ENCODE measurements around the gene DAPK1. TPM values are rescaled to one million over a fixed set of nuclear protein-coding genes. Genes with fewer than 3 reads are reported as not detected.

DAPK1 gene
- total RNA-seq, 2 experiments from 2014 or later, result 3.9 to 5.6 TPM

DNA sequence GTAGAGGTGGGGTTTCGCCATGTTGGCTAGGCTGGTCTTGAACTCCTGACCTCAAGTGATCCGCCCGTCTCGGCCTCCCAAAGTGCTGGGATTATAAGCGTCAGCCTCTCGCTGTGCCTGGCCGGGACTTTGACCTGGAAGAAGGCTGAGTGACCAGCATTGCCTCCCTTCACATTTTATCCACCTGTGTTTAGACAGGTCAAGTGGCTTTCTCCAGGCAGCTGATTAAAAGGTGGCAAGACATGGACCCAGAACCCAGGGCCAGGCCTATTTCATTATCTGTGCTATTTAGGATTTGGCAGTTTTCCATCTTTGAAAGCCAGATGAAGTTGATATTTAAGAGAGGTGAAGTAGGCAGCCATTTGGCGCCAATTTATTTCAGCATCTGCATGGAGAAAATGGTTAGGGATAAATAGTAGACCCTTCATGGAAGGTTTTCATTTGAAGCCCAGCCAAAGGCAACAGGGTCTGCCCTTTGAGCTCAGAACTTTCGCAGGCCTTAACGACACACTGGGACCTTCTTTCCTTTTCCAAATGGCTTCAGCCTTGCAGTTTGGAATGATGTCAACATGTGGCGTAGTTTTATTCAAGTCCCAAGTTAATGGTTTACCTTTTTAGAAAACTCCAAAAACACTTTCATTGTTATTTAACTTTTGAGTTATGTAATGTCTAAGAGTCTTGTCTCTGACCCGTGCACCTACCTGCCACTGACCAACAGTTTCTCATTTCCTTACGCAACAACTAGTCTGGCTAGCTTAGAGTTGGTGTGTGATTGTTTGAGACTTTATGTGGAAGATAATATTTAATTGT is 8.4 kb downstream of the DAPK1 start:
- Mint-ChIP-seq H3K27ac (no peak overlapping the region), H3K27me3 (peaks cover 11% of the 10 kb centered on the region), H3K4me1 (peaks cover 8% of the 10 kb centered on the region), H3K4me3 (no peak overlapping the region), H3K36me3 (ENCODE audit: low read depth) (no peaks in the 10 kb centered on the region), H3K9me3 (ENCODE audit: low read depth) (no peaks in the 10 kb centered on the region)
- ATAC-seq, result no peak
- no peak for DNase-seq
- ChIA-PET POLR2A (no interaction called here), CTCF (no interaction called here)
- intact Hi-C loops (cut with DNase I, micrococcal nuclease), result no loop called here

DNA sequence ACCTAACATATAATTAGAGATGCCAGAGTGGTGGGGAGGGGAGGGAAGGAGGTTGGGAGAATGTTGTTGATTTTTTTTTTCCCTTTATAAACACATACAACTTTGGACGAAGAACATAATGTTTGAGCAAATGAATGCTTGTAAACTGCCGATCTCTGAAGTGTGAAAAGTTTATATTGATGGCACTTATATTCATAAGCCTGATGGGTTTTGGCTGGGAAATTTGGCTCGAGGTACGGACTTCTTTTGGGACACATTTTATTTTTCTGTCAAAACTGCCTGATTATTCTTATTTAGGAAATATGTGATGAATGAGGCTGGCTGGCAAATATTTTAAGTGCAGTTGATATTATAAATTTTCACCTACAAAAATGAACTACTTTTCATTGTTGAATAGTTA is 9.9 kb downstream of the DAPK1 start:
- H3K27ac Mint-ChIP-seq, result no peak overlapping the region
- DNase-seq, result no peak
- POLR2A ChIA-PET, result no interaction called here

DNA sequence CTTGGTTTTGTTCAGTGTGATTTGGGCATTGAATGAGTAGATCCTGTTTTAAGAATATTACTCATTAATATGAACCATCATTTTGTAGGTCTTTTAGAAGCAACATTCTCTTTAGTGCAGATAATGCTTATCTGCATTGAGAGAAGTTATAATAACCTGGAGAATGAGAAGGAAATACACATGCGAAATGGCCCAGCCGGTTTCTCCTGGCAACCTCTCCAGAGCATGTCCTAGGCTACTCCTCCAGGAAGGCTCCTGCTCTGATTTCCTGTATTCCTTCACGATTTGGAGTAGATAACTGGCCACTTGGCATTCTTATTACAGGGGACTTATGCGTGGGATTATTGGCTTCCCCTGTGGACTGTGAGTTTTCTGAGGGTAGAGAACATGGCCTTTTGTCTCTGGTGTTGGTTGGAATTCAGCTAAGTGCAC is 12.6 kb downstream of the DAPK1 start:
- Mint-ChIP-seq H3K27me3 (peaks cover 5% of the 10 kb centered on the region), H3K4me1 (peaks cover 2% of the 10 kb centered on the region), H3K36me3 (ENCODE audit: low read depth) (no peaks in the 10 kb centered on the region), H3K4me3 (no peak overlapping the region), H3K9me3 (ENCODE audit: low read depth) (no peaks in the 10 kb centered on the region), H3K27ac (no peak overlapping the region)
- ATAC-seq (no peak), DNase-seq (no peak)
- POLR2A ChIA-PET, result no interaction called here
- CTCF ChIA-PET, result interaction anchor here (1.2 kb wide), 1 partner anchor 7 kb away, joined by 3 read pairs; no protein-coding TSS in a partner anchor
- intact Hi-C loops (cut with DNase I, micrococcal nuclease), result no loop called here

More for the DNA sequence above, 9.9 kb downstream of the DAPK1 start:
- intact Hi-C loops (cut with DNase I, micrococcal nuclease), result no loop called here
- CTCF ChIA-PET, result interaction anchor here (0.6 kb wide), 1 partner anchor 10 kb away, joined by 3 read pairs; no protein-coding TSS in a partner anchor
- Mint-ChIP-seq H3K36me3 (ENCODE audit: low read depth) (no peaks in the 10 kb centered on the region), H3K4me3 (no peak overlapping the region), H3K9me3 (ENCODE audit: low read depth) (no peaks in the 10 kb centered on the region), H3K27me3 (peaks cover 11% of the 10 kb centered on the region), H3K4me1 (peaks cover 7% of the 10 kb centered on the region)
- ATAC-seq, result no peak

DNA sequence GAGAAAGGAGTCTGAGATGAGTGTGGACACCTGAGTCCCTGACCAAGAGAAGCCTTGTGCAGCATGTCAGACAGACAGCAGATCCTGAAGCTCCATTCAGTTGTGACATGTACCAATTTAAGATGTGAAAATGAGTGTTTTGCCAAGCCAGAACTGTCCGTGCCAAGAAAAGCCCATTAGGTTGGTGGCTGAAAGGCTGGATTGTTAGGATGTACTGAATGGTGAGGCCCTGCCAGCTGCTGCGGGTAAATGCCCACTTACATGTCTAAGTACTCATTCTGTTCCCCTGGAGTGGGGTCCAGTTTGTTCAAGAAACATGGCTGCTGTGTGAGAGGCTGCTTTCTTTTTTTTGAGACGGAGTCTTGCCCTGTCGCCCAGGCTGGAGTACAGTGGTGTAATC is 14.6 kb downstream of the DAPK1 start:
- no peak for ATAC-seq
- ChIA-PET CTCF (interaction anchor here (0.6 kb wide), 1 partner anchor 175 kb away, joined by 3 read pairs; no protein-coding TSS in a partner anchor), POLR2A (no interaction called here)
- H3K4me1 Mint-ChIP-seq, result peaks cover 2% of the 10 kb centered on the region
- no peak for DNase-seq
- peaks cover 5% of the 10 kb centered on the region for H3K27me3 Mint-ChIP-seq
- H3K27ac Mint-ChIP-seq, result no peak overlapping the region
- H3K9me3 Mint-ChIP-seq (ENCODE audit: low read depth), result no peaks in the 10 kb centered on the region
- intact Hi-C loops (cut with DNase I, micrococcal nuclease), result no loop called here
- no peaks in the 10 kb centered on the region for H3K36me3 Mint-ChIP-seq (ENCODE audit: low read depth)
- H3K4me3 Mint-ChIP-seq, result no peak overlapping the region

DNA sequence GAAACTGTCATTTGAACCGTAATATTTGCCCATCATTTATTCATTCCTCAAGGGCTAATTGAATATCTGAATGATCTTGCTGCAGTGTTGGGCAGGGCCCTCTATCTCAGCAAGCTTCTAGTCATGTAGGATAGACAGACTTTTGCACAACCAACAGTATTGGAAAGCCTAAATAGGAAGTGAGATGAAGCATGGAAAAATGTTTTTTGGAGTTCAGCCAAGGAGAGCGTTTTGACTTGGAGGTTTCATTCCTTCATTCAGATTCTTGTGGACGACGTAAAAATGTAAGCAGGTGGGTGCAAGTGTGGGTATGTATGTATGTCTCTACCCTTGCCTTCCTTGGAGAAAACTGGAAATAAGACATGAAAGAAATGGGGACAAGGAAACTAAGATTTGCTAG is 15.5 kb downstream of the DAPK1 start:
- CTCF ChIA-PET, result no interaction called here
- POLR2A ChIA-PET, result no interaction called here
- Mint-ChIP-seq H3K4me3 (no peak overlapping the region), H3K4me1 (peaks cover 2% of the 10 kb centered on the region), H3K36me3 (ENCODE audit: low read depth) (no peaks in the 10 kb centered on the region), H3K27me3 (peaks cover 5% of the 10 kb centered on the region), H3K9me3 (ENCODE audit: low read depth) (no peaks in the 10 kb centered on the region), H3K27ac (no peak overlapping the region)
- no peak for ATAC-seq
- DNase-seq, result no peak
- intact Hi-C loops (cut with DNase I, micrococcal nuclease), result no loop called here

DNA sequence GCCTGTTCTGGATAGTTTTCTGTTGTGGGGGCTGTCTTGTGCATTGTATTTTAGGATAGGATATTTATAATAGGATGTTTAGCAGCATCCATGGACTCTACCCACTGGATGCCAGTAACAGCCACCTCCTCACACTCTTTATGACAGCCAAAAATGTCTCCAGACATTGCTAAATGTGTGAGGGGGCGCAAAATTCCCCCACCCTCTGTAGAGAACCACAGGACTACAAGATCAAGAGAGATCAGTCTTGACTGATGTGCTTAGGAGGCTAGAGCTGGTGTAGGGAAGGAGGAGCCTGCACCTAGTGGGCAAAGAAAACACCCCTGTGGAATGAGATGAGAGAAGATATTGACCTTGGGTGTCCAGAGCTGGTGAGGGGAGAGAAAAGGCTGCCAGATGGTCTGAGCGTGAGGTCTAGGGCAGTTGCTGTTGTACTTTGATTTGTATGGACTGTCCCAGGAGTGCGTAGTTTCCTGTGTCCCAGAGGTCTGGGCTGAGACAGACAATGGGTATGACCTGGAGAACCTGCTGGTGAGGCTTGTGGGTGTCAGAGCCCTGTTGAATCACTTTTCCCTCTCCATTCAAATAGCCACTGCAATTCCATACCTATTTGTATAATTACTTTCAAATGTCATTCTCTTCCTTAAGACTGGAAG is 16.3 kb downstream of the DAPK1 start:
- DNase-seq (no peak), ATAC-seq (no peak)
- intact Hi-C loops (cut with DNase I, micrococcal nuclease), result no loop called here
- POLR2A ChIA-PET, result no interaction called here
- Mint-ChIP-seq H3K9me3 (ENCODE audit: low read depth) (no peaks in the 10 kb centered on the region), H3K27me3 (peaks cover 5% of the 10 kb centered on the region), H3K27ac (no peak overlapping the region), H3K36me3 (ENCODE audit: low read depth) (no peaks in the 10 kb centered on the region), H3K4me1 (peaks cover 2% of the 10 kb centered on the region), H3K4me3 (no peak overlapping the region)
- CTCF ChIA-PET, result no interaction called here

DNA sequence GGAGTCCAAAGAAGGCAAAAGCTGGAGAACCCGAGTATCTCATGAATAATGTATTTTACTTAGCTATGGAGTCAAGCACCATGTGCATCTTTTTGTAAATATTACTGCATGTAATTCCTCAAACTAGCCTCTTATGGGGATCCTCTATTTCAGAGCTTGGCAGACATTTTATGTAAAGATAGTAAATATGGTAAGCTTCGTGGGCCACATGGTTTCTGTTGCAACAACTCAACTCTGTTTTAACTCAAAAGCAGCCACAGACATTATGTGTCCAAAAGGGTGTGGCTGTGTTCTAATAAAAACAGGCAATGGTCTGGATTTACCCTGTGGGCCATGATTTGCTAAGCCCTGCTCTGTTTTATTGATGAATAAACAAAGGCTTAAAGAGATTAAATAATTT is 17.3 kb downstream of the DAPK1 start:
- no peak for ATAC-seq
- Mint-ChIP-seq H3K4me1 (peaks cover 4% of the 10 kb centered on the region), H3K4me3 (no peak overlapping the region), H3K27me3 (peaks cover 5% of the 10 kb centered on the region), H3K27ac (no peak overlapping the region), H3K36me3 (ENCODE audit: low read depth) (no peaks in the 10 kb centered on the region), H3K9me3 (ENCODE audit: low read depth) (no peaks in the 10 kb centered on the region)
- ChIA-PET POLR2A (no interaction called here), CTCF (interaction anchor here (1.2 kb wide), 1 partner anchor 13 kb away, joined by 3 read pairs; no protein-coding TSS in a partner anchor)
- intact Hi-C loops (cut with DNase I, micrococcal nuclease), result no loop called here
- no peak for DNase-seq

DNA sequence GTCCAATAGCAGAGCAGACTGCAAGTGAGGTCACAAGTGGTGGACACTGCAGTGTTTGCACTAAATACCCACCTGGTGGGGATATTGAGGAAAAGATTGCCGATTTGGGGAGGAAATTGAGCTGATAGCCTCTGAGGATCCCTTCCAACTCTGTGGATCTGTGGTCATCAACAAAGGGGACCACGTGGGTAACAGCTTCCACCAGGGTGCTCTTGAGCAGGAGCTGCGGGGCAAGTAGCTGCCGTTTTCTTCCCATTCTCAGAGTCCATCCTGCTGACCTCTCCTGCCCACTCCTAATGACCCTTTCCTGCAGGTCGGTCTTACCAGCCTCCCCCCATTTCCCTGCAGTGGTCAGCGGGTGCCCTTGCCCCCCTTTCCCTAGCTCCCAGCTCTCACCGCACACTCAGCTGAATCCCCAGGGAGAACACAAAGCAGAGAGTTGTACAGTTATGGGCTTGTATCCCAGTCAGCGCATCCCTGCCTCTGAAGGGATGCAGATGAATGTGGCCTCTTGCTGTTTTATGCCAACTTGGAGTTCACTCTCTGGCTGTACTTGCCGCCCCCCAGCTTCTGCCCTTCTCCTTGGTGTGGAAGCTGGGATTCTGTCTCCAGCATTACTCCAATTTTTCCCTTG is 18.0 kb downstream of the DAPK1 start:
- no peaks in the 10 kb centered on the region for H3K36me3 Mint-ChIP-seq (ENCODE audit: low read depth)
- intact Hi-C loops (cut with DNase I, micrococcal nuclease), result no loop called here
- no peak for ATAC-seq
- ChIA-PET POLR2A (no interaction called here), CTCF (interaction anchor here (0.6 to 1.2 kb wide), 2 partner anchors 12 to 526 kb away, joined by 3 read pairs; no protein-coding TSS in a partner anchor)
- H3K27ac Mint-ChIP-seq, result no peak overlapping the region
- no peak for DNase-seq
- no peaks in the 10 kb centered on the region for H3K9me3 Mint-ChIP-seq (ENCODE audit: low read depth)
- no peak overlapping the region for H3K4me3 Mint-ChIP-seq
- peaks cover 5% of the 10 kb centered on the region for H3K27me3 Mint-ChIP-seq
- H3K4me1 Mint-ChIP-seq, result peaks cover 9% of the 10 kb centered on the region

DNA sequence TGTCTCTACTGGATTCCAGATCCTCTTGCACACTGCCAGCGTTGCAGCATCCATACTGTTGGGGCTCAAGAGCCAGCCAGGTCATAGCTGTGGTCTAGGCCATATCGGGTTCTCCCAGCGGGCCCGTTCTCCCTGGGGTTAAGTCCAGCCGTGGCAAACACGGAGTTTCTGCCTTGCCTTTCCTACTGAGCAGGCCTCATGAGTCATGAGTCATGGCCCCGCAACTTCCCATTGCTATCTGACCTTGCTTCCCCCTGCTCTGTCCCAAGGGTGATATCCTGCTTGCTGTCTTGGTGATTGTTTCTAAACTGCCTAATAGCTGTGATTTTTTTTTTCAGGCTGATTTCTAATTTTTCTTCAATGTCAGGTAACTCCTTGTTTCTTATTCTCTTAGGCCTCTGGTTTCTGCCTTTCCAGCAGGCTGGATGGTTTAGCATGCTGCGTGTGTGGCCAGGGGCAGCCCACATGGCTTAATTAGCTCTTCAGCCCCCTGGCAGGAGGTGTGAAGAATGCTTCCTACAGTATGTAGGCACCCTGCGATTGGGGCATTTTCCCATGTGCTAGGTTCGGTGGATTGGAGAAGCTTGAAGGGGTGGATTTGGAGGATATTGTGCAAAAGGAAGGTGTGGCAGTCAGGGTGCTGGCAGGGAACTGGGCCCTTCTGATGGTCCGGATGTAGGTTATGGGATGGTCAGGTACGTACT is 18.7 kb downstream of the DAPK1 start:
- CTCF ChIA-PET, result interaction anchor here (0.6 to 1.2 kb wide), 2 partner anchors 11 to 525 kb away, joined by 3 read pairs; no protein-coding TSS in a partner anchor
- intact Hi-C loops (cut with DNase I, micrococcal nuclease), result no loop called here
- Mint-ChIP-seq H3K4me3 (no peak overlapping the region), H3K27me3 (peaks cover 3% of the 10 kb centered on the region), H3K4me1 (peaks cover 9% of the 10 kb centered on the region), H3K36me3 (ENCODE audit: low read depth) (no peaks in the 10 kb centered on the region), H3K9me3 (ENCODE audit: low read depth) (no peaks in the 10 kb centered on the region), H3K27ac (no peak overlapping the region)
- no peak for DNase-seq
- POLR2A ChIA-PET, result no interaction called here
- ATAC-seq, result no peak

DNA sequence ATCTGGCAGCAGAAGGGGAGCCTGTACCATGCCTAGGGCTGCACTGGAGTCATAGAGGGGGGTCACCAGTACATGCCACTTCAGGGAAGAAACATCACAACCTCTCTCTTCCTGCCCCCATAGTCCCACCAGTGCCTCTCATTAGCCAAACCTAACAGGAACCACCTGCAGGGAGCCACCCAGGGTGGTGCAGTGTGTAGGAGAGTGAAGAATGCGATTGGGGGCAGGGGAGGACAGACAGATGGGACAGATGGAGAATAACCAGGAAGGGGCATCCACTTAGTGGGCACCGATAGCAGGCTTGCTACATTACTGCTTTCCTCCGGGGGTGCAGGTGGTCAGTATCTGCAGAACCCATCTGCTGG is 19.2 kb downstream of the DAPK1 start:
- Mint-ChIP-seq H3K27ac (no peak overlapping the region), H3K9me3 (ENCODE audit: low read depth) (no peaks in the 10 kb centered on the region), H3K36me3 (ENCODE audit: low read depth) (no peaks in the 10 kb centered on the region), H3K27me3 (peaks cover 3% of the 10 kb centered on the region), H3K4me3 (no peak overlapping the region), H3K4me1 (peaks cover 9% of the 10 kb centered on the region)
- ATAC-seq (no peak), DNase-seq (no peak)
- CTCF ChIA-PET, result interaction anchor here (0.9 kb wide), 1 partner anchor 7 kb away, joined by 3 read pairs; no protein-coding TSS in a partner anchor
- intact Hi-C loops (cut with DNase I, micrococcal nuclease), result no loop called here
- POLR2A ChIA-PET, result no interaction called here

DNA sequence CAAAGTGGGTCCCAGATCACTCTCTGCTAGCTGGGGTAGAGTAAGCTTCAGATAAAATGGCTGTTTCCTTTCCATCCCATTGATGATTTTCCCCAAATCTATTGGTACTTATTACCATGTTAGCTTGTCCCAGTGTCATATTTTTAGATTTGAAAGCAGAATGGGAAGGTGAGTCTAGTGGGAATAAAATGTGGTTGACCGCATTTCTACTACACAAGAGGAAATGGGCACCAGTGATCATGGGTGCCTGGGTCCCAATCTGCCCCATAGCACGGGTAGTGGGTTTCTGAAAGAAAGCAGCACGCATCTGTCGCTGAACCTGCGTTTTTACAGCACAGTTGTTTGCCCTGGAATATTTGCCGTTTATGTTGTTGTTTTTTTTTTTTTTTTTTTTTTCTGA is 20.1 kb downstream of the DAPK1 start:
- POLR2A ChIA-PET, result no interaction called here
- CTCF ChIA-PET, result interaction anchor here (0.7 to 0.9 kb wide), 2 partner anchors 8 to 16 kb away, joined by 3 read pairs; no protein-coding TSS in a partner anchor

More for the DNA sequence above, 20.1 kb downstream of the DAPK1 start:
- Mint-ChIP-seq H3K4me3 (no peak overlapping the region), H3K27me3 (peaks cover 3% of the 10 kb centered on the region), H3K27ac (no peak overlapping the region), H3K9me3 (ENCODE audit: low read depth) (no peaks in the 10 kb centered on the region), H3K4me1 (peaks cover 9% of the 10 kb centered on the region), H3K36me3 (ENCODE audit: low read depth) (no peaks in the 10 kb centered on the region)
- DNase-seq, result no peak
- no peak for ATAC-seq
- intact Hi-C loops (cut with DNase I, micrococcal nuclease), result no loop called here

All from activated CD4-positive, alpha-beta T cell treated with anti-CD3 and anti-CD28 coated beads for 36 hours (primary cell).